ENCODE measurements around the gene CCN6.
A peak's percentile ranks its signal among the peaks of the same experiment; 100 is the strongest.

CCN6 gene

DNA sequence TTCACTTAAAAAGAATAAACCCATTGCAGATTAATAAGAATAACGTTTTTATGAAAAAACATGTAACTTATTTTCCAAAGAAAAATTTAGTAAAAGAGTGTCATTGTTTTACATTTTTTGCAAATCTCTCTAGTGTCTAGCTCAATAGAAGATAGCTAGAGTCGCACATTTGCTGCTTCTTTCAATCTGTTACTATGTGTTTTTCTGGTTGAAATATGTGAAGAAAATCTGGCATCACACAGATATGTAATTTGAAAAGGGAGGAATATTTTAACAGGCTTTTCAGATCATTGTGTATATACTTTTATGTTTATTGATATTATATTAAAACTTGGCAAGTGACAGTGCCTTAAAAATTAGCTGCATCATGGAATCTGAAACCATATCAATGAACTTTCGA is 9.1 kb downstream of the CCN6 start:
- no peak for TF ChIP-seq SPI1 (IDR thresholded peaks at IDR 0.05; ENCODE audit: low read depth, low read length)
- no peak for TF ChIP-seq POU2F2 (IDR thresholded peaks at IDR 0.05; ENCODE audit: low read depth, low read length)
- TF ChIP-seq PAX5 (IDR thresholded peaks at IDR 0.05; ENCODE audit: insufficient read depth, low read length, severe bottlenecking), result no peak
- TF ChIP-seq TAF1 (IDR thresholded peaks at IDR 0.05; ENCODE audit: low read depth, low read length), result no peak
- no peak for TF ChIP-seq POLR2AphosphoS5 (IDR thresholded peaks at IDR 0.05; ENCODE audit: low read depth, low read length)
- no peak for TF ChIP-seq POLR2A (IDR thresholded peaks at IDR 0.05; ENCODE audit: low read depth, low read length)
- FAIRE-seq, result no peak
- DNase-seq (ENCODE audit: insufficient read length, low spot score), result no peak

DNA sequence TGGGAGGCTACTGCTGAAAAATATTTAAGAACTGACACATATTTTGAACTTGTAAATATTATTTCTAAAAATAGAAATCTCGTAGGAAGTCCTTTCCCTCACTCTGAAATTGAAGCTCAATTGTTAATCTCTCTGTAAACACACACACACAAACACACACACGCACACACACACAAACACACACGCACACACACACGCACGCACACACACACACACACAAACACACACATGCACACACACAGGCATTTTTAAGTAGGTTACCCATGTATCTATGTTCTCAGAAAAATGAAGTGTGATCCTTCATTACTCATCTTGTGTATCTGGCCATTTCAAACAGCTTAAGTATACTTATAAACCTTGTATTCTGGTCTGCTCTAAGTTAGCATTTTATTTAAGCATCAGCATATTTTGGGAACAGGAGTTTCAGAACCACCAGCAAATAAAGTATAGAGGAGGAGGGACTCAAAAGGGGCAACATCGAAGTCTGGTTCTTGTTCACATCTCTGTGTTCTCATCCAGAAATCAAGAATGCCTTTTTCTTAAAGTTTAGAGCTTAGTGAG is 11.6 kb downstream of the CCN6 start:
- no peak for FAIRE-seq
- TF ChIP-seq TAF1 (IDR thresholded peaks at IDR 0.05; ENCODE audit: low read depth, low read length), result no peak
- no peak for TF ChIP-seq POU2F2 (IDR thresholded peaks at IDR 0.05; ENCODE audit: low read depth, low read length)
- TF ChIP-seq PAX5 (IDR thresholded peaks at IDR 0.05; ENCODE audit: insufficient read depth, low read length, severe bottlenecking), result no peak
- no peak for TF ChIP-seq POLR2AphosphoS5 (IDR thresholded peaks at IDR 0.05; ENCODE audit: low read depth, low read length)
- TF ChIP-seq SPI1 (IDR thresholded peaks at IDR 0.05; ENCODE audit: low read depth, low read length), result no peak
- TF ChIP-seq POLR2A (IDR thresholded peaks at IDR 0.05; ENCODE audit: low read depth, low read length), result no peak

DNA sequence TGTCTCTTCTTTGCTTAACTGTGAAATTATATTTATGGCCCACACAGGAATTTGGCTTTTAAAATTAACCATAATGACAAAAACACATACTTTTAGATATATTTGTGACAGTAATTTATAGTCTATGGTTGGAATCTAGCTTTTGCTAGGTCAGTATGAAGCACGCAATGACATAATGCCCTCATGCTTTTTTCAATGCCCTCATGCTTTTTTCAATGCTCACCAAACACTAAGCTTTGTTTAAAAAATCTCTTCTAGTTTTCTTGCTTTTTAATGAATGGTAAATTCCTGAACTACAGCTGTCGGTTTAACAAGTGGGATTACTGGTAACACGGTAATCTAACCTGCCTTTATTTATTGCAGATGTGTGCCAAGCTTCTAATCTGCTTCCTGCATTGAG is 12.7 kb downstream of the CCN6 start:
- FAIRE-seq, result no peak
- no peak for DNase-seq (ENCODE audit: insufficient read length, low spot score)
- TF ChIP-seq TAF1 (IDR thresholded peaks at IDR 0.05; ENCODE audit: low read depth, low read length) (no peak), POU2F2 (IDR thresholded peaks at IDR 0.05; ENCODE audit: low read depth, low read length) (no peak), POLR2A (IDR thresholded peaks at IDR 0.05; ENCODE audit: low read depth, low read length) (no peak)

More for the DNA sequence above, 11.6 kb downstream of the CCN6 start:
- no peak for DNase-seq (ENCODE audit: insufficient read length, low spot score)

DNA sequence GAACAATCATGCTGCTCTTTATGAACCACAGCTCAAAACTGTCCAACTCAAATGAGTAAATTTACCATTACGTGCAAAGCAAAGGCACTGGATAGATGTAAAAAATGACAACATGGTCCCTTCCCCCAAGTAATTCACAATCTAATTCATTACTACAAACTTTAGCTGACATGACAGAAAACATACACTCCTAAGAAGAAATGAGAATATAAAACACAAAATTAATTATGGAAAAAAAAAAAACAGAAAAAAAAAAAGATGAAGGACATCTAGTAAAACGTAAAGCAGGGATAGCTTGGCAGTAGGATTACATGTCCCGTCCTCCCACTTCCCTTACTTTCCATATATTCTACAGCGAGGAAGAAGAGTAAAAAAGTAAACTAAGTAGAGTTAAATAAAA is 27.7 kb downstream of the CCN6 start:
- no peak for FAIRE-seq
- DNase-seq (ENCODE audit: insufficient read length, low spot score), result no peak
- no peak for TF ChIP-seq TAF1 (IDR thresholded peaks at IDR 0.05; ENCODE audit: low read depth, low read length)
- no peak for TF ChIP-seq SPI1 (IDR thresholded peaks at IDR 0.05; ENCODE audit: low read depth, low read length)
- TF ChIP-seq POU2F2 (IDR thresholded peaks at IDR 0.05; ENCODE audit: low read depth, low read length), result no peak
- no peak for TF ChIP-seq POLR2AphosphoS5 (IDR thresholded peaks at IDR 0.05; ENCODE audit: low read depth, low read length)
- TF ChIP-seq POLR2A (IDR thresholded peaks at IDR 0.05; ENCODE audit: low read depth, low read length), result no peak
- no peak for TF ChIP-seq PAX5 (IDR thresholded peaks at IDR 0.05; ENCODE audit: insufficient read depth, low read length, severe bottlenecking)

DNA sequence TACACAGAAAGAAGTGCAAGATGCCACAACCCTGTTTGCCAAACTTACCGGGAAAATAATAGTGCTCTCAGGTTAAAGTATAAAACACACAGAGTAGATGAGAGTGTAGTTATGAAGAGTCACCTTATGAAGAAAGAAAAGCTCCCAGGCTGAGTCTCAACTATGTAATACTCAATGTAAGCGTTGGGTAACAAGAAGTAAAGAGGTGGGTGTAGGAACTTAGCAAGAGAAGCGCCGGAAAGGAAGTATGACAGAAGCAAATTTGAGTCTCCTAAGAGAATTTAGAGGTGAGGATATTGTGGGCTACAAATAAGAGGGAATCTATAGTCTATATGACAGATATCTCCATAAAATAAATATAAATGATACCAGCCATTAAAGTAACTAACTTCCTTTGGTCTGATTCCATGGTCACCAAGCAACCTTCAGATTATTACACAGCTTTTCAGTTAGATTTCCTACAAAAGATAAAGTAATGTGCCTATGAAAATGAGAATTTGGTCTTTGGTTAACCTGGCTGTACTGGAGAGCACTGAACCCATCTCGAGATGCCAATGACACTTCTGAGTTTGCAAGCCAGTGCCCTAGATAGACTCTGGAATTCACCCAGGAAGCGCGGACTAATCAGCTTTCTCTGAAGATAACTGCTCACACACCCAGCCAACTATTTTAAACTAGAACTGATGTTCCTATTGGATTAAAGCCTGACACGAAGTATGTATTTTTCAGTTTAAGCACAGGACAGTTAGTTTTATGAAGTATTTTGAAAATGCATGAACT is 31.6 kb downstream of the CCN6 start:
- FAIRE-seq, result no peak
- no peak for DNase-seq (ENCODE audit: insufficient read length, low spot score)
- no peak for TF ChIP-seq TAF1 (IDR thresholded peaks at IDR 0.05; ENCODE audit: low read depth, low read length)
- TF ChIP-seq POU2F2 (IDR thresholded peaks at IDR 0.05; ENCODE audit: low read depth, low read length), result no peak
- TF ChIP-seq POLR2A (IDR thresholded peaks at IDR 0.05; ENCODE audit: low read depth, low read length), result no peak
- no peak for TF ChIP-seq SPI1 (IDR thresholded peaks at IDR 0.05; ENCODE audit: low read depth, low read length)
- TF ChIP-seq PAX5 (IDR thresholded peaks at IDR 0.05; ENCODE audit: insufficient read depth, low read length, severe bottlenecking), result no peak
- no peak for TF ChIP-seq POLR2AphosphoS5 (IDR thresholded peaks at IDR 0.05; ENCODE audit: low read depth, low read length)

DNA sequence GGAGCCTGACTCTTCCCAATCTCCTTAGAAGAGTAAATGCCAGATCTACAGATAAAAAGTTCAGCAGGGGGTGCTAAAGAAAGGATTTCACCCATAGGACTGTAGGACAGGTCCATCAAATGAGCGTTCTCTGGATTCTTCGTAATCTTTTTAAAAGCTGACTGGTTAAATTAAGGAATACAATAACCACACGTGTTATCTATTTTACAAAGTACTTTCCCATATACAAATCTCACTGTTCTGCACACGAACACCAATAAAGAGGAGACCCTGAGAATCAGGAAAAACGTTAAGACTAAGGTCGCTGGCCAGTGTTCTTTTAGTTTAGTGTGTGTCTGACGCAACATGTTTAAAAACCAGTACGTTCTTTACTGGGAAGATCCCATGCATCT is 32.8 kb downstream of the CCN6 start:
- DNase-seq (ENCODE audit: insufficient read length, low spot score) (no peak), FAIRE-seq (no peak)
- TF ChIP-seq POLR2AphosphoS5 (IDR thresholded peaks at IDR 0.05; ENCODE audit: low read depth, low read length), result no peak
- TF ChIP-seq PAX5 (IDR thresholded peaks at IDR 0.05; ENCODE audit: insufficient read depth, low read length, severe bottlenecking), result no peak
- TF ChIP-seq TAF1 (IDR thresholded peaks at IDR 0.05; ENCODE audit: low read depth, low read length), result no peak
- TF ChIP-seq SPI1 (IDR thresholded peaks at IDR 0.05; ENCODE audit: low read depth, low read length), result no peak
- no peak for TF ChIP-seq POU2F2 (IDR thresholded peaks at IDR 0.05; ENCODE audit: low read depth, low read length)
- no peak for TF ChIP-seq POLR2A (IDR thresholded peaks at IDR 0.05; ENCODE audit: low read depth, low read length)

DNA sequence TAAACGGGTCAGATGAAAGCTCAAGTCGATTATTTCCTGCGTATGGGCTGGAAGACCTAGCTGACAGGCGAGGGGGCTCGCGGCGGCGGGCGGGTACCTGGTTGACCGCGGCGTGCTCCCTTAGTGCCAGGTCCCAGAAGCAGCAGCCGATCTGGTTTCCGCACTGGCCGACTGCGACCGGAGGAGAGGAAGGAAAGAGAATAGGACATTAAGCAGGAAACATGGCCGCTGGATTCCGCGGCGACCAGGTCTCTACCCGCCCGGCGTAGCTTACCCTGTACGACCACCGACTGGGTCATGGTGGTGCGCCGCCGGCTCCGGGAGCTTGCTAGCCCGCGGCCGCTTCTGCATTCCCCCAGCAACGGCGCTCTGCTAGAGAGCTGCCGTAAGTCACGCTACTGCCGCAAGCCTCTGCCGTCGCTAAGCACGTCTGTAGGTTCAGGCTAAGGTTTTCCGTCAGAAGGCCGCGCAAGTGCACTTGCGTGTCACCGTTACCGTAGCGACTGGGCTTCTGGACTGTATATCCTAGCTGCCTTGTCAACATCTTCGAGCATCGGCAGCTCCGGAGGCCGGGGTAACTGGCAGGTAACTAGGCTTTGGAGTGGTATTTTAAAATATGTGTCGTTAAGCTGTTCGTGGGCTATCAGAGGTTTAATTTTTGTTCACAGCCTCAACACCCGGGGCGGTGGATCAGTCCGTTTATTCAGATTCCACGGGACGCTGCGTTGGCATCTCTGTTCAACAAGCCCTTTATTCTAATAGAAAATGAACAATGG is 33.4 kb downstream of the CCN6 start, which contains the start of the genes FAM229B and TUBE1:
Gene FAM229B, plus strand, starts transcription at position 456 of the 776 bp plus-strand sequence. CDS start 11,693 bp downstream, outside the sequence.
Gene TUBE1, minus strand, starts transcription at position 347 of the 776 bp plus-strand sequence. Its CDS starts 48 bp downstream, at position 299.
- DNase-seq (ENCODE audit: insufficient read length, low spot score) (peak; percentile 54), FAIRE-seq (peak; percentile 100)
- TF ChIP-seq POLR2AphosphoS5 (IDR thresholded peaks at IDR 0.05; ENCODE audit: low read depth, low read length), result peak; percentile 42; the same call in 1 of the 2 replicates
- TF ChIP-seq SPI1 (IDR thresholded peaks at IDR 0.05; ENCODE audit: low read depth, low read length), result no peak
- no peak for TF ChIP-seq POU2F2 (IDR thresholded peaks at IDR 0.05; ENCODE audit: low read depth, low read length)
- TF ChIP-seq PAX5 (IDR thresholded peaks at IDR 0.05; ENCODE audit: insufficient read depth, low read length, severe bottlenecking), result no peak
- peak; percentile 28; the same call in 1 of the 2 replicates for TF ChIP-seq POLR2A (IDR thresholded peaks at IDR 0.05; ENCODE audit: low read depth, low read length)
- TF ChIP-seq TAF1 (IDR thresholded peaks at IDR 0.05; ENCODE audit: low read depth, low read length), result no peak

DNA sequence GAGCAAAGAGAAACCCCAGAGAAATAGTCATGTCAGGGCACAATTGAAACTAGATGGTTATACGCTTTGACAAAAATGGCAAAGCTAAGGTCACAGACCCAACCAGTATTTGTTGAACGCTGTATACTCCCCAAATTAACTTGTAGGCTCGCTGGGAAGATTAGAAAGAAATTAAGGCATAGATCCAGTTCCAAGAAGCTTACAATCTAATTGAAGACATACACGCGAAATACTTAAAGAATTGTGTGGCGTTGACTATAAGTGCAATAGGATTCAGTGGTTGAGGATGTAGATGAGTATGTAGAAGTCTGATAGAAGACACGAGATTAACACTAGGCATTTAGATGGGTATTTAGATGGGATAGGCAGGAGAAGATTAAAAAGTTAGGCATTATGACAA is 34.0 kb downstream of the CCN6 start:
- no peak for TF ChIP-seq POLR2A (IDR thresholded peaks at IDR 0.05; ENCODE audit: low read depth, low read length)
- no peak for TF ChIP-seq TAF1 (IDR thresholded peaks at IDR 0.05; ENCODE audit: low read depth, low read length)
- no peak for TF ChIP-seq POU2F2 (IDR thresholded peaks at IDR 0.05; ENCODE audit: low read depth, low read length)
- no peak for TF ChIP-seq PAX5 (IDR thresholded peaks at IDR 0.05; ENCODE audit: insufficient read depth, low read length, severe bottlenecking)
- no peak for TF ChIP-seq SPI1 (IDR thresholded peaks at IDR 0.05; ENCODE audit: low read depth, low read length)
- FAIRE-seq, result no peak

DNA sequence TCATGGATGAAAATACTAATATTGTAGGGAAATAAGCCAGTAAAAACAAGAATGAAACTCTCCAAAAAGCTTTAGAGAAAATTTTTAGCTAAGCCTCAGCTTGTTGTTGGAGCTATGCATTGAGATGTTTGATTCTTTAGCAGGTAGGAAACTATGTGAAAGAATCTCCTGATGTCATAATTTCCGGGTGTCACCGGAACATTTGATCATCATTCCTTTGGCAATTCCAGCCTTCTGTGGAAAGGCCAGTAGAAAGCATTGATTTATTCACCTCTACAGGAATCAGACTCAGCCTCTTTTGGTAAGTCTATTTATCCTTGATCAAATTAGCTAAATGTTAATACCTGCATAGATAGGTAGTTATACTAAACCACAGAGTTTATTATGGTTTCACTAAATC is 43.0 kb downstream of the CCN6 start:
- no peak for DNase-seq (ENCODE audit: insufficient read length, low spot score)
- FAIRE-seq, result no peak
- TF ChIP-seq POU2F2 (IDR thresholded peaks at IDR 0.05; ENCODE audit: low read depth, low read length) (no peak), SPI1 (IDR thresholded peaks at IDR 0.05; ENCODE audit: low read depth, low read length) (no peak), PAX5 (IDR thresholded peaks at IDR 0.05; ENCODE audit: insufficient read depth, low read length, severe bottlenecking) (no peak), POLR2AphosphoS5 (IDR thresholded peaks at IDR 0.05; ENCODE audit: low read depth, low read length) (no peak), POLR2A (IDR thresholded peaks at IDR 0.05; ENCODE audit: low read depth, low read length) (no peak), TAF1 (IDR thresholded peaks at IDR 0.05; ENCODE audit: low read depth, low read length) (no peak)

More for the DNA sequence above, 34.0 kb downstream of the CCN6 start:
- DNase-seq (ENCODE audit: insufficient read length, low spot score), result no peak

Measured in GM12891 (cell line).